Liver (tissue), 3 donors: Measurements from ENCODE around the gene MYMK.

ENCODE experiments used
- FOXA1 ChIP-seq: IDR thresholded peaks from 2 replicates; pipeline ENCODE4 v1.6.1; 2016; ENCODE audit warnings: antibody characterized with exemption
- HNF4A ChIP-seq, 2 donors: conservative IDR thresholded peaks; 2 replicates each; pipeline ENCODE4 v1.6.1; 2016; ENCODE audit warnings: antibody characterized with exemption in 2 of 2, mild to moderate bottlenecking in 2 of 2
- JUND ChIP-seq, 2 donors: IDR thresholded peaks; 2 replicates each; pipeline ENCODE4 v1.6.1; 2016; ENCODE audit warnings: antibody characterized with exemption in 2 of 2
- NR2F2 ChIP-seq: IDR thresholded peaks from 2 replicates; pipeline ENCODE4 v1.6.1; 2016; ENCODE audit warnings: antibody characterized with exemption
- RAD21 ChIP-seq, 2 donors: IDR thresholded peaks; 2 replicates each; pipeline ENCODE4 v1.6.1; 2016; ENCODE audit warnings: antibody characterized with exemption in 2 of 2, mild to moderate bottlenecking in 2 of 2
- SP1 ChIP-seq: IDR thresholded peaks from 2 replicates; pipeline ENCODE4 v1.6.1; 2018; ENCODE audit warnings: antibody characterized with exemption, mild to moderate bottlenecking
- TF ChIP-seq, protein P1 (sequence below): fragments of 150-350 bp; IDR thresholded peaks from 2 replicates; pipeline ENCODE4 v1.5.1; 2017; ENCODE audit warnings: improper control_type of control experiment, low read depth, low read length; ENCODE audit not compliant: missing input control
- TF ChIP-seq, protein P2 (sequence below): IDR thresholded peaks from 2 replicates; pipeline ENCODE4 v1.6.1; 2016; ENCODE audit warnings: antibody characterized with exemption, mild to moderate bottlenecking
- TF ChIP-seq, protein P3 (sequence below): IDR thresholded peaks from 2 replicates; pipeline ENCODE4 v1.6.1; 2016; ENCODE audit warnings: antibody characterized with exemption
- donor health status: healthy.
- donor health status: healthy.

DNA sequence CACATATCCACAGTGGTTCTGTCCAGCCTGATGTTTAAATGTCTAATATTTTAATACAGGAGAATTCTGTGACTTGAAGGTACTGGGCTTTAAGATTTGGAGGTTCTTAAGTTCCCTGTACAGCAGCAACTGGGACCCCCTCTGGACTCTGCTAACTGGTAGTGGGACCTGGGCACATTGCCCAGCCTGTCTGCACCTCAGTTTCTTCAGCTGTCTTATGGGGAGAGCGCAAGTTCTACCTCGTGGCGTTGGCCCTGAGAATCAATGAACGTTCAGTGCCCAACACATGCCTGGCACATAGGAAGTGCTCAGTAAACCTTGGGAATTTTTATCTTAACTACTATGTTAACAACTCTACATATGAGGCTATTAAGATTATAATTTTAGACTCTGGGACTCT, 47.3 kb downstream of the MYMK start:
- TF ChIP-seq, protein P1, sequence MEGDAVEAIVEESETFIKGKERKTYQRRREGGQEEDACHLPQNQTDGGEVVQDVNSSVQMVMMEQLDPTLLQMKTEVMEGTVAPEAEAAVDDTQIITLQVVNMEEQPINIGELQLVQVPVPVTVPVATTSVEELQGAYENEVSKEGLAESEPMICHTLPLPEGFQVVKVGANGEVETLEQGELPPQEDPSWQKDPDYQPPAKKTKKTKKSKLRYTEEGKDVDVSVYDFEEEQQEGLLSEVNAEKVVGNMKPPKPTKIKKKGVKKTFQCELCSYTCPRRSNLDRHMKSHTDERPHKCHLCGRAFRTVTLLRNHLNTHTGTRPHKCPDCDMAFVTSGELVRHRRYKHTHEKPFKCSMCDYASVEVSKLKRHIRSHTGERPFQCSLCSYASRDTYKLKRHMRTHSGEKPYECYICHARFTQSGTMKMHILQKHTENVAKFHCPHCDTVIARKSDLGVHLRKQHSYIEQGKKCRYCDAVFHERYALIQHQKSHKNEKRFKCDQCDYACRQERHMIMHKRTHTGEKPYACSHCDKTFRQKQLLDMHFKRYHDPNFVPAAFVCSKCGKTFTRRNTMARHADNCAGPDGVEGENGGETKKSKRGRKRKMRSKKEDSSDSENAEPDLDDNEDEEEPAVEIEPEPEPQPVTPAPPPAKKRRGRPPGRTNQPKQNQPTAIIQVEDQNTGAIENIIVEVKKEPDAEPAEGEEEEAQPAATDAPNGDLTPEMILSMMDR = no peak
- TF ChIP-seq, protein P2, sequence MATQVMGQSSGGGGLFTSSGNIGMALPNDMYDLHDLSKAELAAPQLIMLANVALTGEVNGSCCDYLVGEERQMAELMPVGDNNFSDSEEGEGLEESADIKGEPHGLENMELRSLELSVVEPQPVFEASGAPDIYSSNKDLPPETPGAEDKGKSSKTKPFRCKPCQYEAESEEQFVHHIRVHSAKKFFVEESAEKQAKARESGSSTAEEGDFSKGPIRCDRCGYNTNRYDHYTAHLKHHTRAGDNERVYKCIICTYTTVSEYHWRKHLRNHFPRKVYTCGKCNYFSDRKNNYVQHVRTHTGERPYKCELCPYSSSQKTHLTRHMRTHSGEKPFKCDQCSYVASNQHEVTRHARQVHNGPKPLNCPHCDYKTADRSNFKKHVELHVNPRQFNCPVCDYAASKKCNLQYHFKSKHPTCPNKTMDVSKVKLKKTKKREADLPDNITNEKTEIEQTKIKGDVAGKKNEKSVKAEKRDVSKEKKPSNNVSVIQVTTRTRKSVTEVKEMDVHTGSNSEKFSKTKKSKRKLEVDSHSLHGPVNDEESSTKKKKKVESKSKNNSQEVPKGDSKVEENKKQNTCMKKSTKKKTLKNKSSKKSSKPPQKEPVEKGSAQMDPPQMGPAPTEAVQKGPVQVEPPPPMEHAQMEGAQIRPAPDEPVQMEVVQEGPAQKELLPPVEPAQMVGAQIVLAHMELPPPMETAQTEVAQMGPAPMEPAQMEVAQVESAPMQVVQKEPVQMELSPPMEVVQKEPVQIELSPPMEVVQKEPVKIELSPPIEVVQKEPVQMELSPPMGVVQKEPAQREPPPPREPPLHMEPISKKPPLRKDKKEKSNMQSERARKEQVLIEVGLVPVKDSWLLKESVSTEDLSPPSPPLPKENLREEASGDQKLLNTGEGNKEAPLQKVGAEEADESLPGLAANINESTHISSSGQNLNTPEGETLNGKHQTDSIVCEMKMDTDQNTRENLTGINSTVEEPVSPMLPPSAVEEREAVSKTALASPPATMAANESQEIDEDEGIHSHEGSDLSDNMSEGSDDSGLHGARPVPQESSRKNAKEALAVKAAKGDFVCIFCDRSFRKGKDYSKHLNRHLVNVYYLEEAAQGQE = no peak
- TF ChIP-seq, protein P3, sequence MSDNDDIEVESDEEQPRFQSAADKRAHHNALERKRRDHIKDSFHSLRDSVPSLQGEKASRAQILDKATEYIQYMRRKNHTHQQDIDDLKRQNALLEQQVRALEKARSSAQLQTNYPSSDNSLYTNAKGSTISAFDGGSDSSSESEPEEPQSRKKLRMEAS = no peak
- no peak for TF ChIP-seq RAD21 (IDR thresholded peaks at IDR 0.05)
- no peak for TF ChIP-seq FOXA1
- no peak for TF ChIP-seq SP1
- no peak for TF ChIP-seq JUND (IDR thresholded peaks at IDR 0.05)
- TF ChIP-seq HNF4A (conservative IDR thresholded peaks at IDR 0.05) = no peak
- no peak for TF ChIP-seq NR2F2
